GM18909 (cell line): ENCODE measurements around the gene FAM237B.
A peak's percentile ranks its signal among the peaks of the same experiment; 100 is the strongest.
"Not testable (repeated sequence)": the region's sequence is repeated elsewhere in the genome, so short reads cannot be mapped to it uniquely, and the experiment has no call there.

Experiments
- ATAC-seq: cut with Tn5 transposase; IDR thresholded peaks from one replicate; pipeline ENCODE4 v1.9.1; 2021; ENCODE audit warnings: mild to moderate bottlenecking; ENCODE audit not compliant: unreplicated experiment, poor library complexity

The FAM237B gene

GRCh38 chr7:90320801-90321494, at the start of gene FAM237B:
FAM237B (minus strand) TSS chr7:90321304; CDS start chr7:90319748, 1,556 bp downstream.
- peak; percentile 46 for ATAC-seq

DNA sequence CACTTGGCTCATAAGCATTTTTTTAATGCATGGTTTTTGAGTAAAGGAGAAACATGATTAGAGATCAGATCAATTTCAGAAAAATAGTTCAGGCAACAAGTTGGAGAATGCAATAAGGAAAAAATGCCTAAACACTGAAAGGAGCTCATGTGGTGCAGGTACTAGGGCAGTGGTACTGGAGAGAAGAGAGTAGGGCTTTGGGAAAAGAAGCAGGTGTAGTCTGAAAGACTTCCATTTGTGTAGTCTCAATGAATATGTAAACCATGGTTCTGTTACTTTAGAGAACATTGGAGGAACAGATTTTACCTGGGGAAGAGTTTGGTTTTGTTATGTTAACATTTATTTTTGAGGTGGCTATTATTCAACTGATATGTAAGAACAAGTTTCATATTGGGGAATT, 30.9 kb upstream of the FAM237B start:
- ATAC-seq = no peak

DNA sequence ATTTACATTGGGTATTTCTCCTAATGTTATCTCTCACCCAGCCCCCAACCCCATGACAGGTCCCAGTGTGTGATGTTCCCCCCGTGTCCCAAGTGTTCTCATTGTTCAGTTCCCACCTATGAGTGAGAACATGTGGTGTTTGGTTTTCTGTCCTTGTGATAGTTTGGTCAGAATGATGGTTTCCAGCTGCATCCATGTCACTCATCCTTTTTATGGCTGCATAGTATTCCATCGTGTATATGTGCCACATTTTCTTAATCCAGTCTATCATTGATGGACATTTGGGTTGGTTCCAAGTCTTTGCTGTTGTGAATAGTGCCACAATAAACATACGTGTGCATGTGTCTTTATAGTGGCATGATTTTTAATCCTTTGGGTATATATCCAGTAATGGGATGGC, 28.9 kb upstream of the FAM237B start:
- ATAC-seq = not testable (repeated sequence)

GRCh38 chr7:90349305-90349704, 28.2 kb upstream of the FAM237B start:
- ATAC-seq = no peak

- no peak for ATAC-seq
These were observed 26.7 kb upstream of the FAM237B start for GRCh38 chr7:90347759-90348158.

DNA sequence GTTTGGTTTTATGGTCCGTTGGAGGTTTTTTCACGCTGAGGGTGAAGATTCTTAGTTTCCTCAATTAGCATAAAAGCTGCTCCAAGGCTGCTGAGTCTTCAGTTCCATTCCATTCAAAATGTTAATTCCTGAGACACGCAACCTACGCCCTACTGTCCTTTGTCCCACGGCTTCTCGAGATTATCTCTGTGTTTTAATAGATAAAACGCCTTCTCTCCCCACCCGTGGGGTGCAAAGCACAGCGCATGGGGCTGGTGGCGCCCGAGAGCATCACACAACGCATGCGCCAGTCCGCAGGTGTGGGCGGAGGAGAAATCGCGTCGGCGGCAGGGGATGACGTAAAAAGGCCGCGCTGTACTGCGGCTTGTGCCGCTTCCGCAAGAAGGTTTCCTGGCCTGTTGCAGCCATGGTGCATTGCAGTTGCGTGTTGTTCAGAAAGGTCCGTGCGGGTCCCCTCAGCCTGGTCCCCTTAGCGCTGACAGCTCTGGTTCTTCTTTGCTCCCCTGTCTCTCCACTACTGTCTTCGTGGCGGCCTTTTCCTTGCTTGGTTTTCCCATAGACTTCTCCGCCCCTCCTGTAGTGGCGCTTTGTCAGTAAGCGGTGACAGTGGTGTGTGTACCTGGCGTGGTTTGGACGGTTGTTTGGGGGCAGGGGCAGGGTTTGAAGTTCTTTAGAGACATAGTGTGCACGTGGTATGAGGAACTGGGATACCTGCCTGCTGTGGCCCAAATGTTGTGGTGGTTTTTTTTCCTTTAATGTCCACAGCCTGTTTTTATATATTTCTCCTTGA, 25.4 kb upstream of the FAM237B start, which contains the start of gene GTPBP10:
TSS of gene GTPBP10 (plus strand) at position 381 of the 790 bp plus-strand sequence. CDS start at position 407, 26 bp downstream.
- ATAC-seq = peak; percentile 97

GRCh38 chr7:90345595-90346335, 24.7 kb upstream of the FAM237B start:
- ATAC-seq = peak; percentile 20

- no peak for ATAC-seq
These were observed 23.9 kb upstream of the FAM237B start for GRCh38 chr7:90345016-90345415.

GRCh38 chr7:90337106-90337505, 16.0 kb upstream of the FAM237B start:
- ATAC-seq = no peak

DNA sequence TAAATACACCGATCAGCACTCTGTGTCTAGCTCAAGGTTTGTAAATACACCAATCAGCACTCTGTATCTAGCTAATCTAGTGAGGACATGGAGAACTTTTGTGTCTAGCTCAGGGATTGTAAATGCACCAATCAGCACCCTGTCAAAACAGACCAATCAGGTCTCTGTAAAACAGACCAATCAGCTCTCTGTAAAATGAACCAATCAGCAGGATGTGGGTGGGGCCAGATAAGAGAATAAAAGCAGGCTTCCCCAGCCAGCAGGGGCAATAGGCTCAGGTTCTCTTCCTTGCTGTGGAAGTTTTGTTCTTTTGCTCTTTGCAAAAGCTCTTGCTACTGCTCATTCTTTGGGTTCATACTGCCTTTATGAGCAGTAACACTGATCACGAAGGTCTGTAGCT, 13.8 kb upstream of the FAM237B start:
- not testable (repeated sequence) for ATAC-seq

GRCh38 chr7:90334193-90334843, 13.2 kb upstream of the FAM237B start:
- no peak for ATAC-seq

GRCh38 chr7:90326500-90326899, 5.4 kb upstream of the FAM237B start:
- ATAC-seq = no peak

DNA sequence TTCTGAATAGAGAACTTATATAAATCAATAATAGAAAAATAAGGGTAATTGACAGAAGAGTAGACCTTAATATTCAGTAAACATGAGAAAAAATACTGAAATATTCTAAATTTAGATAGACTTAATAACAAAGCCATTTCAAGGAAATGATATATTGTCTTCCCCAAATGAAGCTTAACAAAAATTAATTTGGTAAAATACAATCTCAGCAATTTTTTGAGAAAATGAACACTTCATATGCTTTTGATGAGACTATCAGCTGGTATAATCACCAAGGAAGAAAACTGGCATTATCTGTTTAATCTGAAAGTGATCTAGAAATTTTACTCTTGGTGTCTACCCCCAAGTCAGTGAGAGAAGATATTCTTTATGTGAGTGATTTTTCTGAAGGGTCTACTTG, 1.7 kb upstream of the FAM237B start:
- ATAC-seq = no peak

DNA sequence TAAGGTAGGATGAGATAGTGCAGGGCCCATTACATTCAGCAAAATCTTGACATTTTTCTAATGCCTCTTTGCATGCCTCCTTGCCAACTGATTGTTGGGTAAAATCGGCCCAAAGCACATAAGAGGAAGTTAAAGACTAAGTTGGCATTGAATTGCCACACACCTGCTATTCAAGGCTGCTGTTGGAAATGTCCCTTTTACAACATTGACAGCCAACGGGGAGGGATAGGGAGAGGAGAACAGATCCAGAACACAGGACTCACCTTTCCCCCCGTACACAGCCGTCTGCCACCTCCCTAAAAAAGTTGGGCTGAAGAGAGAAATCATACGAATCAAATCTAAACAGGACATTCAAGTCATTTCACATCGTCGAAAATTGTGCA, 695 bp downstream of the FAM237B start:
- ATAC-seq = no peak

DNA sequence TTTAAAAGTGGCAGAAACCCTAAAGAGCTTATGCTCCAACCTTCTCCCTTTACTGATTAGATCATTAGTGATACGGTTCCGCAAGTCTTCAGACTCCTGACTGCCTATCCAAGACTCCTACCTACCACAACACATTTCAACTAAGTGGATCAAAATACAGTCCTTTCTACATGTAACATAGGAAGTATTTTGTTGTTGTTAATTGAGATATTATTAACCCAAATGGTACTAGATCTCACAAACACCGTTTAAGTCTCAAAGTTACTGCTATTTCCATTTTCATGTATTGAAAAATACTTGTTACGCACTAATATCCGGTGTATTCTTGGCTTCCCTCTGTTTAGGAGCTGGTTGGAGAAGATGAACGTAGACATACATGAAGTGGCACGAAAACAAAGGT, 1.1 kb downstream of the FAM237B start:
- ATAC-seq = no peak

GRCh38 chr7:90313907-90314306, 7.2 kb downstream of the FAM237B start:
- no peak for ATAC-seq

DNA sequence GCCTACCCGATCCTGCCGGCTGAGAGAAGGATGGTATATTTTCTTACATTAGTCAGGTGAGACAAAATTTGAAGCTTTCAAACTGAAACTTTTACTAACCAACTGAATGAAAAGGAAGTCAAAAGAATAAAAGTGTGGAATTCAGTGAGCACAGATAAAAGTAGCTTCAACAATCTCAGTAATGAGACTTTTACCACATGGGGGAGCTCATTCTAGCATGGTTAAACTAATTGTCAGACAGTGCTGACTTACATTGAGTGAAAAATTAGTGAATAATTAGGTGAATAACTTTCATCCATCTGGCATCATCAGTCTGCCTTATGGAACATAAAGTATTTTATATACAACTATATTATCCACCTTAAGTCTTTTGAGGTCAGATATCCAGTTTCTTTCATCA, 8.4 kb downstream of the FAM237B start:
- ATAC-seq = no peak

DNA sequence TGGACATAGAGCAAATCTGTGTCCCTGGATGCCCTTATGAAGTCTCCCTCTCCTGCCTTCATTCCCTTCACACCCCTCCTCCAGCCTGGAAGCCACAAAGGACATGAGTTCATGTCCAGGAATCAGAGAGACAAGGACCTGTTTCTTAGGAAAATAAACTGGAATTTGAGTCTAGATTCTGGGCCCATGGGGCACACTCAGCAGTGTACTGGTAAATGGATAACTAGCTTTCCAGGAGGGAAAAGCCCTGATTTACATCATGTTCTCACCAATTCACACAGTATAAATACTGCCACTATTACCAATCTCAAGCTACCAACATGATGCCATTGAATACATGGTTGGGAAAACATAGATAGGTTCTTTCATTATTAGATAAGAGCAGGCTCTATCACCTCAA, 9.9 kb downstream of the FAM237B start:
- no peak for ATAC-seq

GRCh38 chr7:90309872-90310271, 11.2 kb downstream of the FAM237B start:
- ATAC-seq = no peak

GRCh38 chr7:90303241-90303640, 17.9 kb downstream of the FAM237B start:
- ATAC-seq = no peak
